B cell (primary cell): ENCODE results near the gene MAPT. TPM values are rescaled to one million over a fixed set of nuclear protein-coding genes. Genes with fewer than 3 reads are reported as not detected.
"Not testable (repeated sequence)": the region's sequence is repeated elsewhere in the genome, so short reads cannot be mapped to it uniquely, and the experiment has no call there.

Source experiments
- ATAC-seq: fragments of 200-7000 bp; cut with Tn5 transposase; one replicate; pipeline ENCODE4 v1.10.0; 2021; ENCODE audit warnings: low read depth, mild to moderate bottlenecking, moderate number of reproducible peaks, moderate library complexity
- CTCF ChIA-PET: fragments of 350-600 bp; sonication (Branson Sonifier 250); formaldehyde crosslinking; loops from one replicate; lab custom pipeline; 2021; ENCODE audit warnings: antibody characterized with exemption, inconsistent platforms; lab: Charles Lee
- POLR2A ChIA-PET: fragments of 350-600 bp; sonication (Branson Sonifier 250); formaldehyde crosslinking; loops from one replicate; lab custom pipeline; 2021; ENCODE audit warnings: antibody characterized with exemption; lab: Charles Lee
- DNase-seq: peaks from one replicate; pipeline ENCODE4 v3.0.0; 2013
- H2AFZ ChIP-seq: 2 replicates; pipeline ENCODE4 v1.6.1; 2012; ENCODE audit warnings: mild to moderate bottlenecking, low read depth, low read length; ENCODE audit not compliant: insufficient read depth, poor library complexity, severe bottlenecking
- H3K27ac ChIP-seq, 2 donors: 1 replicate in 1 of 2; 2 replicates in 1 of 2; pipeline ENCODE4 v1.5.1; 2012 to 2013; ENCODE audit warnings: low read length in 2 of 2, mild to moderate bottlenecking in 2 of 2, moderate library complexity in 1 of 2
- H3K27me3 ChIP-seq, 4 experiments: fragments of 200-600 bp in 1 of 4; sonication (generic) in 1 of 4; replicated peaks in 1 of 4; 1 replicate in 2 of 4; 2 replicates in 2 of 4; pipeline versions ENCODE4 v1.6.1 to v1.7.0; 2013 to 2016; ENCODE audit warnings: low read length in 3 of 4, mild to moderate bottlenecking in 2 of 4, mixed read lengths in 1 of 4, moderate library complexity in 1 of 4; ENCODE audit not compliant: insufficient read depth in 4 of 4, control insufficient read depth in 3 of 4; ENCODE audit errors: control extremely low read depth in 1 of 4
- H3K36me3 ChIP-seq, 2 experiments: replicated peaks in 1 of 2; 1 replicate in 1 of 2; 2 replicates in 1 of 2; pipeline versions ENCODE4 v1.6.1 to v1.7.1; 2013; ENCODE audit warnings: low read length in 1 of 2; ENCODE audit not compliant: insufficient read depth in 2 of 2, control insufficient read depth in 1 of 2; ENCODE audit errors: control extremely low read depth in 1 of 2, extremely low read depth in 1 of 2
- H3K4me1 ChIP-seq, 2 donors: fragments of 200-600 bp in 1 of 2; sonication (generic) in 1 of 2; 1 replicate in 1 of 2; 2 replicates in 1 of 2; pipeline versions ENCODE4 v1.5.1 to v1.6.1; 2013 to 2017; ENCODE audit warnings: low read length in 2 of 2; ENCODE audit not compliant: control insufficient read depth in 2 of 2, insufficient read depth in 2 of 2
- H3K4me2 ChIP-seq: replicated peaks from 2 replicates; pipeline ENCODE3; 2012; ENCODE audit warnings: mild to moderate bottlenecking, low read depth, low read length; ENCODE audit not compliant: poor library complexity, severe bottlenecking
- H3K4me3 ChIP-seq, 5 experiments: fragments of 200-600 bp in 1 of 5; sonication (generic) in 1 of 5; 1 replicate in 3 of 5; 2 replicates in 2 of 5; pipeline versions ENCODE4 v1.5.1 to v1.7.0; 2011 to 2016; ENCODE audit warnings: low read length in 4 of 5, mild to moderate bottlenecking in 4 of 5, low read depth in 2 of 5, control low read depth in 1 of 5, moderate library complexity in 1 of 5; ENCODE audit not compliant: insufficient read depth in 1 of 5; ENCODE audit errors: control extremely low read depth in 1 of 5, extremely low read depth in 1 of 5
- H3K79me2 ChIP-seq: fragments of 200-600 bp; sonication (generic); one replicate; pipeline ENCODE4 v1.6.0; 2016; ENCODE audit warnings: low read length; ENCODE audit not compliant: control insufficient read depth, insufficient read depth
- H3K9ac ChIP-seq: fragments of 200-600 bp; sonication (generic); 2 replicates; pipeline ENCODE4 v1.6.1; 2017; ENCODE audit warnings: mild to moderate bottlenecking, low read length, moderate library complexity
- H3K9me3 ChIP-seq, 3 donors: one replicate each; pipeline versions ENCODE4 v1.6.1 to v1.7.1; 2013; ENCODE audit warnings: low read length in 2 of 3; ENCODE audit not compliant: control insufficient read depth in 2 of 3, insufficient read depth in 1 of 3; ENCODE audit errors: control extremely low read depth in 1 of 3
- H4K20me1 ChIP-seq: 2 replicates; pipeline ENCODE4 v1.6.0; 2012; ENCODE audit warnings: mild to moderate bottlenecking, low read length; ENCODE audit not compliant: insufficient read depth, control insufficient read depth, poor library complexity, severe bottlenecking
- H3K27ac Mint-ChIP-seq: one replicate; pipeline ENCODE4 v1.8.0; 2021; ENCODE audit warnings: mixed read lengths
- H3K27me3 Mint-ChIP-seq: one replicate; pipeline ENCODE4 v1.8.0; 2021; ENCODE audit warnings: mixed read lengths
- H3K4me1 Mint-ChIP-seq: one replicate; pipeline ENCODE4 v1.8.0; 2021; ENCODE audit warnings: mixed read lengths
- H3K4me3 Mint-ChIP-seq: one replicate; pipeline ENCODE4 v1.8.0; 2021; ENCODE audit warnings: mixed read lengths
- H3K9me3 Mint-ChIP-seq: one replicate; pipeline ENCODE4 v1.8.0; 2022; ENCODE audit warnings: mixed read lengths; ENCODE audit not compliant: insufficient read depth
- EZH2 ChIP-seq: IDR thresholded peaks from 2 replicates; pipeline ENCODE4 v1.6.1; 2012; ENCODE audit warnings: borderline replicate concordance, low read depth, mild to moderate bottlenecking, moderate library complexity, low read length; ENCODE audit not compliant: insufficient read depth, poor library complexity, severe bottlenecking
- WGBS: methylation state at CpG from one replicate; pipeline ENCODE4 v1.1.5; 2013; ENCODE audit warnings: missing lambda C conversion rate; ENCODE audit not compliant: insufficient coverage; 5-methylcytosine and 5-hydroxymethylcytosine counted together
- intact Hi-C: fragments of 100-400 bp; cut with micrococcal nuclease; formaldehyde crosslinking; loops from one replicate; pipeline ENCODE4 v1.10.0; 2022
- polyA plus RNA-seq: library from polyadenylated mRNA; depleted of rRNA; stranded (reverse); fragments of >200 nt; gene quantifications from 2 replicates; pipeline ENCODE4 v1.2.3, GENCODE V29; 2012
- total RNA-seq, 2 donors: library from RNA; stranded (reverse); fragments of 120-200 nt in 1 of 2; gene quantifications; 1 replicate in 1 of 2; 2 replicates in 1 of 2; pipeline versions ENCODE4 v1.2.3 to v1.2.4, GENCODE V29; 2013 to 2022
- TF ChIP-seq, protein P1 (sequence below): fragments of 200-600 bp; IDR thresholded peaks from one replicate; pipeline ENCODE4 v1.8.0; 2022; ENCODE audit warnings: antibody characterized with exemption, mild to moderate bottlenecking

The MAPT gene
- total and polyA plus RNA-seq, 2 donors (not counting 1 experiment from before 2014, with no cell fraction given) = 0.13 to 0.20 TPM

GRCh38 chr17:46003907-46004748, 109.8 kb downstream of the MAPT start:
- TF ChIP-seq, protein P1, sequence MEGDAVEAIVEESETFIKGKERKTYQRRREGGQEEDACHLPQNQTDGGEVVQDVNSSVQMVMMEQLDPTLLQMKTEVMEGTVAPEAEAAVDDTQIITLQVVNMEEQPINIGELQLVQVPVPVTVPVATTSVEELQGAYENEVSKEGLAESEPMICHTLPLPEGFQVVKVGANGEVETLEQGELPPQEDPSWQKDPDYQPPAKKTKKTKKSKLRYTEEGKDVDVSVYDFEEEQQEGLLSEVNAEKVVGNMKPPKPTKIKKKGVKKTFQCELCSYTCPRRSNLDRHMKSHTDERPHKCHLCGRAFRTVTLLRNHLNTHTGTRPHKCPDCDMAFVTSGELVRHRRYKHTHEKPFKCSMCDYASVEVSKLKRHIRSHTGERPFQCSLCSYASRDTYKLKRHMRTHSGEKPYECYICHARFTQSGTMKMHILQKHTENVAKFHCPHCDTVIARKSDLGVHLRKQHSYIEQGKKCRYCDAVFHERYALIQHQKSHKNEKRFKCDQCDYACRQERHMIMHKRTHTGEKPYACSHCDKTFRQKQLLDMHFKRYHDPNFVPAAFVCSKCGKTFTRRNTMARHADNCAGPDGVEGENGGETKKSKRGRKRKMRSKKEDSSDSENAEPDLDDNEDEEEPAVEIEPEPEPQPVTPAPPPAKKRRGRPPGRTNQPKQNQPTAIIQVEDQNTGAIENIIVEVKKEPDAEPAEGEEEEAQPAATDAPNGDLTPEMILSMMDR = no peak
- TF ChIP-seq EZH2 = no peak
- Histone ChIP-seq H3K36me3 (no peaks in the 10 kb centered on the region), H3K9me3 (no peaks in the 10 kb centered on the region), H3K4me1 (peaks cover 0 to 5% of the 10 kb centered on the region in 2 donors), H3K27me3 (no peaks in the 10 kb centered on the region), H3K4me2 (no peak overlapping the region), H3K4me3 (no peak overlapping the region), H2AFZ (no peak overlapping the region), H3K27ac (no peak overlapping the region), H3K79me2 (no peaks in the 10 kb centered on the region), H4K20me1 (no peaks in the 10 kb centered on the region), H3K9ac (no peak overlapping the region)
- no peaks in the 10 kb centered on the region for H3K4me1 Mint-ChIP-seq
- H3K27me3 Mint-ChIP-seq = peaks cover 5% of the 10 kb centered on the region
- H3K9me3 Mint-ChIP-seq = no peaks in the 10 kb centered on the region
- DNase-seq = no peak
- no peak overlapping the region for H3K4me3 Mint-ChIP-seq
- intact Hi-C loops = no loop called here
- no peak overlapping the region for H3K27ac Mint-ChIP-seq
- CTCF ChIA-PET = interaction anchor here (0.6 to 7.6 kb wide), 15 partner anchors 9 to 283 kb away, joined by 3 to 122 read pairs (median 5); no protein-coding TSS in a partner anchor
- POLR2A ChIA-PET = interaction anchor here (0.8 kb wide), 1 partner anchor 10 kb away, joined by 7 read pairs; no protein-coding TSS in a partner anchor
- ATAC-seq = no peak
- WGBS = 66% methylated on average over 5 of the region's 6 CpGs

DNA sequence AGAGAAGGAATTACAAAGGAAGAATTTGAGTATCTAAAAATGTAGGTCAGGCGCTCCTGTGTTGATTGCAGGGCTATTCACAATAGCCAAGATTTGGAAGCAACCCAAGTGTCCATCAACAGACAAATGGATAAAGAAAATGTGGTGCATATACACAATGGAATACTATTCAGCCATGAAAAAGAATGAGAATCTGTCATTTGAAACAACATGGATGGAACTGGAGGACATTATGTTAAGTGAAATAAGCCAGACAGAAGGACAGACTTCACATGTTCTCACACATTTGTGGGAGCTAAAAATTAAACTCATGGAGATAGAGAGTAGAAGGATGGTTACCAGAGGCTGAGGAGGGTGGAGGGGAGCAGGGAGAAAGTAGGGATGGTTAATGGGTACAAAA, 111.7 kb downstream of the MAPT start:
- H3K27ac ChIP-seq, H3K4me1 Mint-ChIP-seq, H3K9me3 ChIP-seq, POLR2A ChIA-PET, H3K36me3 ChIP-seq, H4K20me1 ChIP-seq, H3K9me3 Mint-ChIP-seq, DNase-seq, ATAC-seq, H3K27me3 Mint-ChIP-seq, H3K4me2 ChIP-seq, H3K27me3 ChIP-seq, H3K27ac Mint-ChIP-seq, H2AFZ ChIP-seq, H3K4me3 ChIP-seq, H3K79me2 ChIP-seq, H3K4me1 ChIP-seq, H3K4me3 Mint-ChIP-seq, intact Hi-C loops, H3K9ac ChIP-seq: not testable (repeated sequence)
- CTCF ChIA-PET = interaction anchor here (1.5 to 7.6 kb wide), 3 partner anchors 14 to 207 kb away, joined by 4 to 50 read pairs (median 36); no protein-coding TSS in a partner anchor
- 100% methylated on average over 1 of the region's 1 CpG for WGBS
